ENCODE data around the gene PPM1G. TPM values are rescaled to one million over a fixed set of nuclear protein-coding genes. Genes with fewer than 3 reads are reported as not detected.
A peak's percentile ranks its signal among the peaks of the same experiment; 100 is the strongest.
"Not testable (repeated sequence)": the region's sequence is repeated elsewhere in the genome, so short reads cannot be mapped to it uniquely, and the experiment has no call there.

Gene PPM1G
- total and polyA plus RNA-seq, 4 donors: 45.9 to 76.2 (median 61.7) TPM

DNA sequence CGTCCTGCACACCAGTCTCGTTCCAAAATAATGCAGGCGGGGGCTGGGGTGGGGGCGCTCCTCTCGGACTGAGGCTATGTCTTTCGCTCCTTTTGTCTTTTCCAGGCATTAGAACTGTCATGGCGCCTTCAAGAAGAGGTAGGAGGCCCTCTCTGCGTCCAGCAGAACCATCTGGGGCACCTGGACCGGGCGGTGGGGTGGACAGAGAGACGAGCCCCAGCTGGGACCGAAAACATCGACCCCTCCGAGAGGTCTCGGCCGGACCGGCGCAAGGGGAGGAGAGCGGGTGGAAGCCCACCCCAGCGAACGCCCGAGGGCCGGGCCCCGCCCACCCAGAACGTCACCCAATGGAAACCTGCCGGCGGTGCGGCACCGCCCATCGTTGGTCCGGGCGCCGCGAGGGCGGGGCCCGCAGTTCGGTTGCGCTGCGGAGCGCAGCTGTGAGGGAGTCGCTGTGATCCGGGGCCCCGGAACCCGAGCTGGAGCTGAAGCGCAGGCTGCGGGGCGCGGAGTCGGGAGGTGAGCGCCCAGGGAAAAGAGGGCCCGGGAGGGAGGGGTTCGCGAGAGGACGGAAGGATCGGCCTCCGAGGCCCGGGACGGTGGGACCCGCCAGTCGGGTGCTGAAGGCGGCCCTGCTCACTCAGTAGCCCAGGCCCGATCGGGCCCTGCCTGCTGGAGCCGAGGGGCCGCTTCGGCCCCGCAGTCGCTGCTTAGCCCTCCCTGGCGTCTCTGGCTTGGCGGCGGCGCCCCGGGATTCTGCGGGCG is 19.0 kb upstream of the PPM1G start, which contains the start of gene NRBP1:
TSS of gene NRBP1 (plus strand) at position 419 of the 765 bp plus-strand sequence. CDS start 4,643 bp downstream, outside the sequence.
- Histone ChIP-seq H3K9me3 (ENCODE audit: control insufficient read depth in 4 of 4, insufficient read depth in 3 of 4, low read length in 3 of 4) (no peaks in the 10 kb centered on the region), H3K36me3 (ENCODE audit: control insufficient read depth in 4 of 4, insufficient read depth in 4 of 4, low read length in 4 of 4) (peaks cover under 1 to 5% (median 3%) of the 10 kb centered on the region in 4 donors), H3K27ac (ENCODE audit: low read depth in 1 of 2, low read length in 1 of 2) (peak within 1 kb of the TSS; percentile 99 to 100), H3K4me3 (peak within 1 kb of the TSS; percentile 91), H3K27me3 (ENCODE audit: control insufficient read depth in 3 of 3, insufficient read depth in 3 of 3, low read length in 2 of 3) (no peaks in the 10 kb centered on the region), H3K9ac (ENCODE audit: insufficient read depth in 1 of 2, low read length in 2 of 2) (peak within 1 kb of the TSS; percentile 89 to 91), H3K4me1 (ENCODE audit: control insufficient read depth in 5 of 5, insufficient read depth in 5 of 5, low read length in 5 of 5) (peaks cover 2 to 21% (median 6%) of the 10 kb centered on the region in 5 donors)
- no peak for TF ChIP-seq CTCF (IDR thresholded peaks at IDR 0.05; ENCODE audit: control extremely low read depth, extremely low read depth)
- WGBS, 2 donors: 0 to 1% methylated on average over 47 to 75 of the region's 75 CpGs
- peak; percentile 94 to 96 (median 95) for DNase-seq
- ATAC-seq (ENCODE audit: insufficient read depth, low FRiP score): peak; percentile 95

GRCh38 chr2:27427863-27428212 is 18.4 kb upstream of the PPM1G start:
- H3K9ac ChIP-seq (ENCODE audit: insufficient read depth in 1 of 2, low read length in 2 of 2): peak overlapping the region; percentile 89 to 91
- ATAC-seq (ENCODE audit: insufficient read depth, low FRiP score): no peak
- 14 to 15% methylated on average over 7 of the region's 7 CpGs for WGBS, 2 donors
- H3K9me3 ChIP-seq (ENCODE audit: control insufficient read depth in 4 of 4, insufficient read depth in 3 of 4, low read length in 3 of 4): no peaks in the 10 kb centered on the region
- peak overlapping the region; percentile 91 for H3K4me3 ChIP-seq
- peaks cover 2 to 21% (median 6%) of the 10 kb centered on the region in 5 donors for H3K4me1 ChIP-seq (ENCODE audit: control insufficient read depth in 5 of 5, insufficient read depth in 5 of 5, low read length in 5 of 5)
- no peaks in the 10 kb centered on the region for H3K27me3 ChIP-seq (ENCODE audit: control insufficient read depth in 3 of 3, insufficient read depth in 3 of 3, low read length in 2 of 3)
- H3K36me3 ChIP-seq (ENCODE audit: control insufficient read depth in 4 of 4, insufficient read depth in 4 of 4, low read length in 4 of 4): no peaks in the 10 kb centered on the region
- DNase-seq: no peak
- TF ChIP-seq CTCF (IDR thresholded peaks at IDR 0.05; ENCODE audit: control extremely low read depth, extremely low read depth): no peak
- peak overlapping the region; percentile 99 to 100 for H3K27ac ChIP-seq (ENCODE audit: low read depth in 1 of 2, low read length in 1 of 2)

DNA sequence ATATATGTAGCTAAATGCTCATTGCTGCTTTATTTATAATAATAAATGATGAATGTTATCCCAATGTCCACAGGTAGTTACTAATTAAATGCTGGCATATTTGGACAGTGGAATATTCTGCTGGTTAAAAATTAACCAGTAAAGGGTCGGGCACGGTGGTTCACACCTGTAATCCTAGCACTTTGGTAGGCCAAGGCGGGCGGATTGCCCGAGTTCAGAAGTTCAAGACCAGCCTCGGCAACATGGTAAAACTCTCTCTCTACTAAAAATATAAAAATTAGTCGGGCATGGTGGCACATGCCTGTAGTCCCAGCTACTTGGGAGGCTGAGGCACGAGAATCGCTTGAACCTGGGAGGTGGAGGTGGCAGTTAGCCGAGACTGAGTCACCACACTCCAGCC is 15.6 kb upstream of the PPM1G start:
- H3K36me3 ChIP-seq (ENCODE audit: control insufficient read depth in 4 of 4, insufficient read depth in 4 of 4, low read length in 4 of 4); H3K9me3 ChIP-seq (ENCODE audit: control insufficient read depth in 4 of 4, insufficient read depth in 3 of 4, low read length in 3 of 4); DNase-seq; H3K4me3 ChIP-seq; H3K27ac ChIP-seq (ENCODE audit: low read depth in 1 of 2, low read length in 1 of 2); H3K9ac ChIP-seq (ENCODE audit: insufficient read depth in 1 of 2, low read length in 2 of 2); H3K27me3 ChIP-seq (ENCODE audit: control insufficient read depth in 3 of 3, insufficient read depth in 3 of 3, low read length in 2 of 3); ATAC-seq (ENCODE audit: insufficient read depth, low FRiP score): not testable (repeated sequence)
- WGBS, 2 donors: 90 to 93% methylated on average over 10 of the region's 10 CpGs
- H3K4me1 ChIP-seq (ENCODE audit: control insufficient read depth in 5 of 5, insufficient read depth in 5 of 5, low read length in 5 of 5): peaks cover 0 to 13% (median 3%) of the 10 kb centered on the region in 5 donors

DNA sequence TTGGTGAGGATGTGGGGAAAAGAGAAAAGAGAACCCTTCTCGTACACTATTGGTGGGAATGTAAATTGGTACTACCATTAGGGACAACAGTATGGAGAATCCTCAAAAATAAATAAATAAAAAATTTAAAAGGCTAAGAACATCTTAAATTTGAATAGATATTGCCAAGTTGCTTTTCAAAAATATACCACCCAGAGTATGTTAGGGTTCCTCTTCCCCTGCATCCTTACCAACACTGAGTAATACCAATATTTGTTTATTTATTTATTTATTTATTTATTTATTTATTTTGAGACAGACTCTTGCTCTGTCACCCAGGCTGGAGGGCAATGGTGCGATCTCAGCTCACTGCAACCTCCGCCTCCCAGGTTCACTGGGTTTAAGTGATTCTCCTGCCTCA is 13.6 kb upstream of the PPM1G start:
- Histone ChIP-seq H3K9me3 (ENCODE audit: control insufficient read depth in 4 of 4, insufficient read depth in 3 of 4, low read length in 3 of 4) (no peaks in the 10 kb centered on the region), H3K27ac (ENCODE audit: low read depth in 1 of 2, low read length in 1 of 2) (no peak overlapping the region), H3K36me3 (ENCODE audit: control insufficient read depth in 4 of 4, insufficient read depth in 4 of 4, low read length in 4 of 4) (no peaks in the 10 kb centered on the region), H3K4me1 (ENCODE audit: control insufficient read depth in 5 of 5, insufficient read depth in 5 of 5, low read length in 5 of 5) (peaks cover 0 to 5% (median 3%) of the 10 kb centered on the region in 5 donors), H3K27me3 (ENCODE audit: control insufficient read depth in 3 of 3, insufficient read depth in 3 of 3, low read length in 2 of 3) (no peaks in the 10 kb centered on the region), H3K9ac (ENCODE audit: insufficient read depth in 1 of 2, low read length in 2 of 2) (no peak overlapping the region), H3K4me3 (no peak overlapping the region)
- no peak for TF ChIP-seq CTCF (IDR thresholded peaks at IDR 0.05; ENCODE audit: control extremely low read depth, extremely low read depth)
- no peak for ATAC-seq (ENCODE audit: insufficient read depth, low FRiP score)
- DNase-seq: no peak
- WGBS, 2 donors: 94 to 95% methylated on average over 3 of the region's 3 CpGs
